Measurements from ENCODE around the gene NAP1L4.

Gene NAP1L4

DNA sequence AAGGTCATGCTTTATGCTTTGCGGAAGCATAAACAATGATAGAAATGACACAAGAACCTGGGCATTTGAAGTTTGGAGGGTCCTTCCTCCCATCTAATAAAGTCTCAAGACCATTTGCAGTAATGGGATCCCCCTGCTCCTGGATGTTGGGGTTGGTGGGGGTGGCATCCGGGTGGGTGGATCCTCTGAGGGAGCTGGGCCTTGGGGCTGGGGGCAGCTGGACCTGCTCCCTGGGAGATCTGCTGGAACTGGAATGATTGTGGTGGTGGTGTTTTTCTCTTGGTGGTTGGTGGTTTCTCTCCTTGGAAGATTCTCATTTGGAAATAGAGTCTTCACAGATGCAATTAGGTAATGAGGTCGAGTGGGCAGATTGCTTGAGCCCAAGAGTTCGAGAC is 2.2 kb upstream of the NAP1L4 start:
- TF ChIP-seq, protein P1, sequence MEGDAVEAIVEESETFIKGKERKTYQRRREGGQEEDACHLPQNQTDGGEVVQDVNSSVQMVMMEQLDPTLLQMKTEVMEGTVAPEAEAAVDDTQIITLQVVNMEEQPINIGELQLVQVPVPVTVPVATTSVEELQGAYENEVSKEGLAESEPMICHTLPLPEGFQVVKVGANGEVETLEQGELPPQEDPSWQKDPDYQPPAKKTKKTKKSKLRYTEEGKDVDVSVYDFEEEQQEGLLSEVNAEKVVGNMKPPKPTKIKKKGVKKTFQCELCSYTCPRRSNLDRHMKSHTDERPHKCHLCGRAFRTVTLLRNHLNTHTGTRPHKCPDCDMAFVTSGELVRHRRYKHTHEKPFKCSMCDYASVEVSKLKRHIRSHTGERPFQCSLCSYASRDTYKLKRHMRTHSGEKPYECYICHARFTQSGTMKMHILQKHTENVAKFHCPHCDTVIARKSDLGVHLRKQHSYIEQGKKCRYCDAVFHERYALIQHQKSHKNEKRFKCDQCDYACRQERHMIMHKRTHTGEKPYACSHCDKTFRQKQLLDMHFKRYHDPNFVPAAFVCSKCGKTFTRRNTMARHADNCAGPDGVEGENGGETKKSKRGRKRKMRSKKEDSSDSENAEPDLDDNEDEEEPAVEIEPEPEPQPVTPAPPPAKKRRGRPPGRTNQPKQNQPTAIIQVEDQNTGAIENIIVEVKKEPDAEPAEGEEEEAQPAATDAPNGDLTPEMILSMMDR (conservative IDR thresholded peaks at IDR 0.05; ENCODE audit: low read length): no peak
- no peak for DNase-seq (ENCODE audit: low read depth)
- no peak overlapping the region for H3K4me3 ChIP-seq (ENCODE audit: low read length)

DNA sequence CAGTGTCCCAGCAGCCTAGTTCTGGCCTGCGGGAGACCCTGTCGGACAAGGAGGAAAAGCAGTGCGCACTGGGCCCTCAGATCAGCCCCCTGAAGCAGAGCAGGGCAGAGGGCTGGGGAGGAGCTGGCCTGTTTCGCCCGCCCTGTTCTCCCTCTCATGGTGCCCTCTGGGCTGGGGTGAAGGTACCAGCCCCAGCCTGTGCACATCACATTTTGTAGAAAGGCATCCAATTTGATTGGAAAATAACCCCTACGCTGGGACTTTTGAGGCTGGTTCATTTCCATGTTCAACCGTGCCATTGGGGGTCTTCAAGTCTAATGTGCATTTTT is 832 bp upstream of the NAP1L4 start:
- H3K4me3 ChIP-seq (ENCODE audit: low read length): peak overlapping the region; percentile 86
- TF ChIP-seq, protein P1 (conservative IDR thresholded peaks at IDR 0.05; ENCODE audit: low read length): no peak
- DNase-seq (ENCODE audit: low read depth): no peak

DNA sequence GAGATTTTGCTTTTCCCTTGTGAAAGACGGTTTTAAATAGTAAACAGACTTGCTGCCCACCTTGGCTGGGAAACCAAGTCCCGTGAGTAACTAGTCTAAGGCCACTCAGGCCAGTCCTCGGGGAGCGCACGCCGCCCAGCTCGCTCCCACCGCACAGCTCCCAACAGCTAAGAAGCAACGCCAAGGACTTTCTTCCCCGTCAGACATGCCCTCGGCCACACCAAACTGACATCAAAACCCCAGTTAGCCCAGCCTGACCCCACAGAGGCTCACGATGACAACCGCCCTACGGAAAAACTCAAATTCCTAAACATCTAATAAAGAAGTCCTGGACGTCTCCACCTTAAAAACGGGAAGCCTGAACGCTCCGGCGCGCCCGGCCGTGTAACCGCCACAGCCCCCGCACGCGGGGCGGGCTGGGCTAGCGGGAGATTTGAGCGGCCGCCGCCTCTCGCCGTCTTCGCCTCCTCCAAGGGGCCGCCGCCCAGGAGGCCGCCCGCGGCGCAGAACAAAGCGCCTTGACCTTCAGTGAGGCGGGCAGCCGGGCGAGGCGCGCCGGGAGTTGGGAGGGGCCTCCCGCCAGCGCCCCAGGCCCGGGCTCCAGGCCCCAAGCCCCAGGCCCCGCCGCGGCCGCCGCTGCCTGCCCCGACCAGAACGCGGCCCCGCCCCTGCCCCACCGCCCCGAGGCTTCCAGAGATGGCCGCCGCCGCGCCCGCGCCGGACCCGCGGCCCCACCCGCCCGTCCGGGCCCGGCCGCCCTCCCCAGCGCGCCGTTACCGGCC is 486 bp downstream of the NAP1L4 start:
- H3K4me3 ChIP-seq (ENCODE audit: low read length): peak overlapping the region; percentile 86
- TF ChIP-seq, protein P1 (conservative IDR thresholded peaks at IDR 0.05; ENCODE audit: low read length): no peak
- DNase-seq (ENCODE audit: low read depth): peak; percentile 29

DNA sequence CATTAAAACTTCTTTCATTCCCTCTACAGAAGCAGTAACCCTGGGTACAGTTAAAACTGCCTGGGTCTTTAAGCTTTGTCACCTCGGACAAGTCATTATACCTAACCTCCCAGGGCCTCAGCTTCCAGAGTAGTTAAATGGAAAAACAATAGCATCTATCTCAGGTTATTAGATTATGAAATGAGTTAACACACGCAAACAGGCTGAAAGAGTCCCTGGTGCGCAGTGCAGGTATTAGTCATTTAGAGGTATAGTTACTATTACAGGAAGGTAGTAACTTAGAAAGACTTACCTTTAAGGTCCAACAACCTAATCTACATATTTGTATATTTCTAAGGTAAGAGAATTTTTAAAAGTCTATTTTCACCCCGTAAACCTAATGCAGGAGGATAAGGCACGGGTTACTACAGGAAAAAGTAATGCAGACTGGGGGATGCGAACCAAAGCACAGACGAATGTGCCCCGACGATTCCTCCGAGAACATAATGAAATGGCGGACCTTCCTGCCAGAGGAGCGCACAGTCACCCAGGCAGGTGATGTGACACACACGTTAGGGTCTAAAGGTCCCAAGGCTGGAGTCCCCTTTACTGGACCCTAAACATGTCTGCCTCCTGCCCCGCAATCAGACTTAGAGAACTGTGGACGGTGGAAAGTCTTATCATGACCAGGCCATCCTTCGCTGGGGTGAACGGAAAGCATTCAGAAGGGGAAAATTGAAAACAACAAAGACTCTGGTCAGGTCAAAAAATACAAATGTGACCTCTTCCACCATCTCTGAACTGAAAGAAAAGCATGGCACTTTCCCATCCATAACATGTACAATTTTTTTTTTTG is 1.3 kb downstream of the NAP1L4 start:
- no peak for DNase-seq (ENCODE audit: low read depth)
- H3K4me3 ChIP-seq (ENCODE audit: low read length): peak overlapping the region; percentile 86
- TF ChIP-seq, protein P1 (conservative IDR thresholded peaks at IDR 0.05; ENCODE audit: low read length): no peak

DNA sequence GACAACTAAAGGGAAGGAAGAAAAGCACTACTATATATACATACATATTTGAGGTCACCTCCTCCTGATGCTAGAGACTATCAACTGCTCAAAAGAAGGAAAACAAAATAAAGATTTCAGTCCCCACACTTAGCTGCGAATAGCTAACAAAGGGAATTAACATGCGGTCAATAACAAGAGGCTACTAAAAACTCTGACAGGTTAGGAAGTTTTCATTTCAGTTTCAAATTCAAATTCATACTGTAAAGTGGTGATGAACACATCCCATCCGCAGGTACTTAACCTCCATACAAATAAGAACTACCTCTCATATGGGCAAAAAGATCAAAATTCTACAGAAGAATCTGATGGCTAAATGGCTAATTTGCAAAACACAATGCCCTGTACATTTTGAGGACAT is 2.6 kb downstream of the NAP1L4 start:
- TF ChIP-seq, protein P1 (conservative IDR thresholded peaks at IDR 0.05; ENCODE audit: low read length): no peak
- H3K4me3 ChIP-seq (ENCODE audit: low read length): peak overlapping the region; percentile 86
- DNase-seq (ENCODE audit: low read depth): no peak

DNA sequence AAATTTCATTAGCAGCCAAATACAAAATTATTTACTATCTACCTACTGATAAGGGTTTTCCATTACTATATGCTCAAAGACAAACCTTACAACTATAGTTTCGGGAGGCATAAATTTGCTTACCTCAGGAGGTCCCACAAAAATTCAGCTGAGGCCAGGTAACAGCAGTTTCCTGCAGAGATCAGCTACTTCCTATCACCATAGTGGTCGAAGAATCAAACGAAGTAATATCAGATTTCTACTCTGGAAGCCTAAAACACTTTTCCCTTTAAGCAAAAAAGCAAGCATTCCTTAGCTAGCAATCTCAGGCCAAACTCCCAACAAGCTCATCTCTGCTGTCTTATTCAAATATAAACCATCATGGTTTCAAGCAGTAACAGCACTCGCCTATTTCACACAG is 3.1 kb downstream of the NAP1L4 start:
- TF ChIP-seq, protein P1 (conservative IDR thresholded peaks at IDR 0.05; ENCODE audit: low read length): no peak
- DNase-seq (ENCODE audit: low read depth): peak; percentile 23

More for the DNA sequence above, 3.1 kb downstream of the NAP1L4 start:
- H3K4me3 ChIP-seq (ENCODE audit: low read length): peak overlapping the region; percentile 86; the same call in 1 of the 2 replicates

Measured in AG10803 (cell line).